NB4 (cell line): ENCODE measurements around the gene ARG1.

Source experiments
- DNase-seq: peaks from one replicate; pipeline ENCODE4 v3.0.0; 2010; ENCODE audit warnings: low read depth
- H3K4me3 ChIP-seq: one replicate; pipeline ENCODE4 v1.5.1; 2011; ENCODE audit warnings: mild to moderate bottlenecking, low read depth, low read length, moderate library complexity
- CTCF ChIP-seq: IDR thresholded peaks from one replicate; pipeline ENCODE4 v1.5.1; 2012; ENCODE audit warnings: low read depth, low read length
- MAX ChIP-seq: IDR thresholded peaks from 2 replicates; pipeline ENCODE4 v1.6.1; 2011; ENCODE audit warnings: low read depth, low read length
- MYC ChIP-seq: IDR thresholded peaks from 2 replicates; pipeline ENCODE4 v1.6.1; 2011; ENCODE audit warnings: low read depth, low read length
- POLR2A ChIP-seq: IDR thresholded peaks from 2 replicates; pipeline ENCODE4 v1.6.1; 2011; ENCODE audit warnings: mild to moderate bottlenecking; ENCODE audit not compliant: insufficient read length; ENCODE audit errors: extremely low read depth

ARG1 gene

GRCh38 chr6:131613296-131613925 is 40.4 kb downstream of the ARG1 start:
- no peak for DNase-seq
- no peak overlapping the region for H3K4me3 ChIP-seq
- TF ChIP-seq POLR2A: no peak
- no peak for TF ChIP-seq CTCF
- TF ChIP-seq MAX: no peak
- TF ChIP-seq MYC: no peak

- H3K4me3 ChIP-seq: no peak overlapping the region
- DNase-seq: no peak
- TF ChIP-seq CTCF: no peak
- no peak for TF ChIP-seq POLR2A
- TF ChIP-seq MAX: no peak
These were observed 42.2 kb downstream of the ARG1 start for GRCh38 chr6:131615275-131615674.

GRCh38 chr6:131627724-131628682 is 55.0 kb downstream of the ARG1 start, which contains the start of gene MED23:
Gene MED23 (minus strand): TSS chr6:131628242. CDS start chr6:131628049, 193 bp downstream.
- TF ChIP-seq MYC: peak; percentile 76
- peak; percentile 42 for TF ChIP-seq MAX
- peak; percentile 82 for TF ChIP-seq POLR2A
- peak; percentile 99 for TF ChIP-seq CTCF
- peak within 1 kb of the TSS; percentile 98 for H3K4me3 ChIP-seq
- DNase-seq: peak; percentile 97

- H3K4me3 ChIP-seq: peak overlapping the region; percentile 51
- TF ChIP-seq MYC (no peak), CTCF (no peak), POLR2A (no peak), MAX (no peak)
- peak; percentile 8 for DNase-seq
These were observed 55.7 kb downstream of the ARG1 start for GRCh38 chr6:131628726-131629125.

- no peak for DNase-seq
- no peak for TF ChIP-seq CTCF
- TF ChIP-seq MYC: no peak
- no peak for TF ChIP-seq MAX
- no peak for TF ChIP-seq POLR2A
- H3K4me3 ChIP-seq: no peak overlapping the region
These were observed 56.6 kb downstream of the ARG1 start for GRCh38 chr6:131629651-131630050.
